K562 (cell line): Measurements from ENCODE around the gene TMPO. TPM values are rescaled to one million over a fixed set of nuclear protein-coding genes. Genes with fewer than 3 reads are reported as not detected.

Source experiments
- ARID1B ChIP-seq: fragments of 450-650 bp; IDR thresholded peaks from 2 replicates; pipeline ENCODE4 v1.6.1; 2016; ENCODE audit warnings: antibody characterized with exemption, mild to moderate bottlenecking, inconsistent platforms
- BACH1 ChIP-seq: fragments of 200-800 bp; sonication (Bioruptor generic); IDR thresholded peaks from 2 replicates; pipeline ENCODE4 v1.6.1; 2016; ENCODE audit warnings: missing genetic modification characterization, missing compliant biosample characterization
- RFX7 ChIP-seq: fragments of 250-450 bp; sonication (Bioruptor Pico); IDR thresholded peaks from 2 replicates; pipeline ENCODE4 v1.5.1; 2021; ENCODE audit warnings: mild to moderate bottlenecking
- STAT5A ChIP-seq: IDR thresholded peaks from 2 replicates; pipeline ENCODE4 v1.6.1; 2012; ENCODE audit warnings: low read length, inconsistent platforms, borderline replicate concordance
- ZBTB34 ChIP-seq: fragments of 250-450 bp; sonication (Bioruptor Pico); IDR thresholded peaks from 2 replicates; pipeline ENCODE4 v1.8.0; 2021; ENCODE audit warnings: mild to moderate bottlenecking, moderate library complexity
- ZBTB40 ChIP-seq, 2 experiments: fragments of 450-650 bp in 1 of 2; sonication (generic) in 1 of 2; formaldehyde crosslinking in 1 of 2; IDR thresholded peaks; 2 replicates each; pipeline versions ENCODE4 v1.7.1 to v1.9.0; 2016 to 2022; ENCODE audit warnings: inconsistent platforms in 1 of 2, mild to moderate bottlenecking in 1 of 2, missing genetic modification reagents in 1 of 2
- ZNF407 ChIP-seq: fragments of 450-650 bp; IDR thresholded peaks from 2 replicates; pipeline ENCODE4 v1.6.1; 2016; ENCODE audit warnings: low read depth
- ZNF707 ChIP-seq: fragments of 250-450 bp; sonication (Bioruptor Pico); conservative IDR thresholded peaks from 2 replicates; pipeline ENCODE4 v1.8.0; 2022; ENCODE audit warnings: inconsistent platforms, mild to moderate bottlenecking, moderate library complexity
- polyA plus RNA-seq, 8 experiments: library from polyadenylated mRNA; depleted of rRNA in 4 of 8; stranded (reverse) in 5 of 8; unstranded in 3 of 8; fragments of >200 nt; fragmentation: Nextera tagmentation in 2 of 8; fragmentation: Illumina TruSeq in 1 of 8; extraction: Ambion mirVana in 2 of 8; extraction: Trizol in 1 of 8; gene quantifications; 2 replicates each; pipeline versions ENCODE4 v1.2.1 to v1.2.3, GENCODE V29; 2011 to 2014; ENCODE audit warnings: inconsistent platforms in 1 of 8, missing spikeins in 1 of 8
- total RNA-seq, 7 experiments: library from RNA; depleted of rRNA in 6 of 7; stranded (reverse); fragments of >200 nt in 6 of 7; fragmentation: Illumina TruSeq in 2 of 7; extraction: Trizol in 2 of 7; gene quantifications; 2 replicates each; pipeline versions ENCODE4 v1.2.1 to v1.2.3, GENCODE V29; 2011 to 2021; ENCODE audit warnings: low replicate concordance in 1 of 7

Gene TMPO
- total and polyA plus RNA-seq, 9 of the 15 experiments (the other 6 are each of a cell fraction or from before 2014, with no cell fraction given) = 62.1 to 263 (median 182) TPM

GRCh38 chr12:98593351-98594049 lies 78.1 kb downstream of the TMPO start, which contains the start of gene SLC25A3 (continued):
- TF ChIP-seq ZBTB40 (IDR thresholded peaks at IDR 0.05) = peak; percentile 68
- no peak for TF ChIP-seq ZBTB40 (CRISPR knock-in tag; IDR thresholded peaks at IDR 0.05)
- TF ChIP-seq STAT5A = no peak
- no peak for TF ChIP-seq ARID1B
- TF ChIP-seq ZNF407 = no peak
- TF ChIP-seq RFX7 (CRISPR knock-in tag) = no peak
- peak; percentile 2; the same call in 1 of the 2 replicates for TF ChIP-seq BACH1
- TF ChIP-seq ZNF707 = no peak
- no peak for TF ChIP-seq ZBTB34
